COLO668 (cell line): ENCODE data around the gene CHPT1.
"Not testable (repeated sequence)": the region's sequence is repeated elsewhere in the genome, so short reads cannot be mapped to it uniquely, and the experiment has no call there.

Source experiments
- DNase-seq: peaks from one replicate; lab custom pipeline; 2025; ENCODE audit not compliant: unreplicated experiment; lab: John Stamatoyannopoulos, UW

Gene CHPT1

DNA sequence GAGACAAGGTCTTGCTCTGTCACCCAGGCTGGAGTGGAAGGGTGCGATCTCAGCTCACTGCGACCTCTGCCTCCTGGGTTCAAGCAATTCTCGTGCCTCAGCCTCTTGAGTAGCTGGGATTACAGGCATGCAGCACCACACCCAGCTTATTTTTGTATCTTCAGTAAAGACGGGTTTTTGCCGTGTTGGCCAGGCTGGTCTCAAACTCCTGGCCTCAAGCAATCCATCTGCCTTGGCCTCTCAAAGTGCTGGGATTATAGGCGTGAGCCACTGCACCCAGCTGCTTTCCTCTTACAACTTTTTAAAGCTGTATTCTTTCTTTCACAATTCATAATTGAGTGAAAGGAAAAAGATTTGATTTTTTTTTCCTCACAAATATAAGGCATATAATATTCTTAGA lies 15.8 kb upstream of the CHPT1 start:
- DNase-seq = not testable (repeated sequence)

DNA sequence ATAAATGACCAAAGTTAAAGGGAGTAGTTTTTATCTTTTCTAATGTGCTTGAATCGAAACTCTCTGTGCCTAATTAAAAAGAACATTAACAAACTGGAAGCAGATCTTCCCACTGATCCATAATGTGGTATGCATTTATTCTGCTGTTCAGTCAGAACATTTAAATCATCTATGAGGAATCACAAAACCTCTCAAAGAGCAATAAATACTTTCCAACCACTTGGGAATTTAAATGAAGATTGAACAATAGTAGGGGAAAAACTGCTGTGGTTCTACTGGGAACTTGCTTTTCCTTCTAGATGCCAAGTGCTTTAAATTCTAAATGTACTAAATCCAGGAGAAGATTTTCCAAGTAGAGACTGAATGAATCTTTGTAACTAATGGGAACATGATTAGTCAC lies 12.3 kb upstream of the CHPT1 start:
- DNase-seq = no peak

DNA sequence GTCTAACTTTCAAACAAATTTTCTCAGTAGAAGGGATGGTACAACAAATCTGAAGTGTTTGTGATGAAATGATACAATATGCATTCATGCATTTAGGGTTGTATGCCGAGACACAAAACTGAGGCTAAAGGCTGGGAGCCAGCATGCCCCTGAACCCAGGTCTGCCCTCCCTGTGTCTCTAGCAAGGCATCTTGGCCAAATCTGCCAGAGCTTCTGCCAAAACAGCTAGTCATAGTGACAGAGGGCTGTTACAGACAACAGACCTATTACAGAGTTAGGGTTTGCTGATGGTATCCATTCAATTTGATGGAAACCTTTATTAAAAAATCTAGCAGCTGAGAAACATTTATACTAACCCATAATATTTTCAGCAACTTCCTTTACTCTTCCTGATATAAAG lies 11.3 kb upstream of the CHPT1 start:
- DNase-seq = no peak

DNA sequence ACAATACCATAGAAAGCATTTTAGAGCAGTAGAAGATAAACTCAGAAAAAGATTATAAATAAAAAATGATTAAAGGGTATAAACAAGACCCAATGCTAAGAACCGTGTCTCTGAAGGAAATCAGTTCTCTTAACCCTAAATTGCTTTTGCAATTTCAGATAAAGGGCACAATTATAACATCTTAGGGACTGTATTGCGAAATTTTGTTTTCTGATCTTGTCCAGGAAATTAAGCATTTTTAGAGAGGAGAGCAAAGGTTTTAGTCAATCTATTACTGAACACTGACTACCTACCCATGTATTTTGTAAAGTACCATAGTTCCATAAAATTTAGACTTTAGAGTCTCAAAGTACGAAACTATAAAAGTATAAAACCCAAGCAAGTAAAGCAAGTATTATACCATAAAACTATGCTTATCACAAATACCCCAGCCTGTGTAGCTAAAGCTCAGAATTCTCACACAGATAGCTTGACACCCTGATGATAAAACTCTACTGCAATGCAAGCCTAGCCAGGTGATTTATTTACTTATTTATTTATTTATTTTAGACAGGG lies 6.8 kb upstream of the CHPT1 start:
- no peak for DNase-seq

DNA sequence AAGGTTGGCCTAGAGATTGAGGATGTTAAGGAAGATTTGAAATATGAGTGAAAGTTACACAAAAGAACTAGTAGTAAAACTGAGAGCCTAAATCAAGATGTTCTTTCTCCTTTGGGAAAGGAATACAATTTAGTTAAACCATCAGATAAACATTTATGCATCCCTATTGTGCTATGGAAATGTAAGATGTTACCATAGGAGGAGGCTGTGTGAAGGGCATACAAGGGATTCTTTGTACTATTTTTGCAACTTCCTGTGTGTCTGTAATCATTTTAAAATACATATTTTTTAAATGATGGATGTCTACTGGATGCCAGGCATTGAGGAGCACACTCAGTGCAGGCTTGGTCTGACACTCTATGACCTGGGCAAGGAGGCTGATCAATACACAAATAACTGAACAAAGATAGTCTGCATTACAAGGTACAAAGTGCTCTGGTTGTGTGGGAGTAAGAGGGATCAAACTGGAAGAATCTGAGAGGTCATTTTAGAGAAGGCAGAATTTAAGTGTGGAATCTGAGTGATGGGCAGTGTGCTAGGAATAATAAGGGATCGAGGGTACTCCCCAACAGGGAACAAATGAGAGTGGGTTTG lies 5.8 kb upstream of the CHPT1 start:
- no peak for DNase-seq

DNA sequence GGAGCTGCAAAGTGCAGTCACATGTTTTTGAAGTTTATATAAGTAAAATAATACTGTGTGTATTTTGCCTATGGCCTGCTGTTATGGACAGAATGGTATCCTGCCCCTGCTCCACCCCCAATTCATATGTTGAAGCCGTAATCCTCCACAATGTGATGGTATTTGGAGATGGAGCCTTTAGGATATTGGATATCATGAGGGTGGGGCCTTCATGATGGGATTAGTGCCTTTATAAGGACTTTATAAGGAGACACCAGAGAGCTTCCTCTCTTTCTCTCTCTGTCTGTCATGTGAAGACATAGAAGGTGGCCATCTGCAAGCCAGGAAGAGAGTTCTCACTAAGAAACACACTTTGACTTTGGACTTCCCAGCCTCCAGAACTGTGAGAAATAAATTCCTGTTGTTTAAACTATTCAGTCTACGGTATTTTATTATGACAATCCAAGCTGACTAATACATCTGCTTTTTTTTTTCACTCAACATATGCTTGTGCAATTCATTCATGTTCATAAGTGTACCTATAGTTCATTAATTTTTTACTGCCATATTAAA lies 3.1 kb upstream of the CHPT1 start:
- no peak for DNase-seq

DNA sequence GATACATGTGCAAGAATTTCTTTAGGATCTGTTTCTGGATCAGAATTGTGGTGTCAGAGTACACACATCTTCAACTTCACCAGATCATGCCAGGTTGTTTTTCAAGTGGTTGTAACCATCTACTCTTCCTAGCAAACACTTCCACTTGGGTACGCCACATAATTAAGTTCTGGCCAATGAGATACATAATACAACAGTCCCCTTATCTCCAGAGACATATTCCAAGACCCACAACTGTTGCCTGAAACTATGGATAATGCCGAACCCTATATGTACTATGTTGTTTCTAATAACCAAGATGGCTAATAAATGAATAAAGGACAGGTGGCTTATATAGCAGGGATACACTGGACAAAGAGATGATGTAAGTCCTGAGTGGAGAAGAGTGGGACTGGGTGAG lies 2.5 kb upstream of the CHPT1 start:
- DNase-seq = no peak

DNA sequence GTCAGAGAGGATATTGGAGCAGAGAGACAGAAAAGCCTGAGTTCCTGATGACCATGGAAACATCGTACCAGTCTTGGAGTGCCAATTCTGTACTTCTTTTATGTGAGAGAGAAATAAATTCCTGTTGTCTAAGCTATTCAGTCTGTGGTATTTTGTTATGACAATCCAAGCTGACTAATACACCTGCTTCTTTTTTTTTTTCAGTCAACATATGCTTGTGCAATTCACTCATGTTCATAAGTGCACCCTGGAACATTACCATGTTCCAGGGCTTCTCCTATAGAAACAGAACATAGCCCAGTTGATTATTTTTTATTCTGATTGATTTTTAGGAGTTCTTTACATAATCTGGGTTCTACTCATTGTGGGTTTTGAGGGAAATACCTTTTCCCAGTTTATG lies 1.7 kb upstream of the CHPT1 start:
- DNase-seq = no peak

DNA sequence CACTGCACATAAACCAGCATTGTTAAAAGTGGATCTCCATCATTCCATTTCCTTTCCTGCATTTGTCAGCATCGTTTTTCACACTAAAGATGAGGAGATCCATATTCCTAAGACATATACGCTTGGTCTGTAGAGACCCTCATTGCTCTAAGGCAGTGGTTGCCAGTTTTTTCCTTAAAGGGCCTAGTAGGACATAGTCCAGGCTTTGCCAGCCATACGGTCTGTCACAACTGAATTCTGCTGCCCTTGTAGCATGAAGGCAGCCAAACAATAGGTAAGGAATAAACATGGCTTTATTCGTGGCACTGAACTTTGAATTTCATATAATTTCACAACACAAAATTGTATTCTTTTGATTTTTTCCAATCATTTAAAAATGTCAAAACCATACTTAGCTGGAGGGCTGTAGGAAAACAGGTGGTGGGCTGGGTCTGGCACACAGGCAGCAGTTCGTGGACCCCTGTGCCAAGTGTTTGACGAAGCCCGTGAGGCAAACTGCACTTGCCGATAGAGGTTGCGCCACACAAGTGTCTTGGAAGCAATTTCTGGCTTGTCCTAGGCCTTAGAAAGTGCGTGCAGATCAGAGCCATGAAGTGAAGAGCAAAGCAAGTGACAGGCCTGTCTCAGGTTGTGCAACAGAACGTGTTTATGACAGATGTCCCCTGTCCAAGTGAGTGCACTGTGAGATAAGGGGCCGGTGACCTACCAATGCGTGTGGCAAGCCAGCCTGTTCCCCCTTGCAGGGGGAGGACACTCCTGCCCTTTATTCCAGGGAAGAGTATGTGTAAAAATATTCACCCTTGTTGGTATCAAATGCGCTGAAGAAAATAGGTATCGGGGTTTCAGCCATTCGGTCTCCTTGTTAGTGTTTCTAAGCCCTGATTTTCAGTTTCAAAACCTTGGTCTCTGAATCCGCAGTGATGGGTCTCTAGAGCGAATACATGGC lies 916 bp upstream of the CHPT1 start:
- no peak for DNase-seq

DNA sequence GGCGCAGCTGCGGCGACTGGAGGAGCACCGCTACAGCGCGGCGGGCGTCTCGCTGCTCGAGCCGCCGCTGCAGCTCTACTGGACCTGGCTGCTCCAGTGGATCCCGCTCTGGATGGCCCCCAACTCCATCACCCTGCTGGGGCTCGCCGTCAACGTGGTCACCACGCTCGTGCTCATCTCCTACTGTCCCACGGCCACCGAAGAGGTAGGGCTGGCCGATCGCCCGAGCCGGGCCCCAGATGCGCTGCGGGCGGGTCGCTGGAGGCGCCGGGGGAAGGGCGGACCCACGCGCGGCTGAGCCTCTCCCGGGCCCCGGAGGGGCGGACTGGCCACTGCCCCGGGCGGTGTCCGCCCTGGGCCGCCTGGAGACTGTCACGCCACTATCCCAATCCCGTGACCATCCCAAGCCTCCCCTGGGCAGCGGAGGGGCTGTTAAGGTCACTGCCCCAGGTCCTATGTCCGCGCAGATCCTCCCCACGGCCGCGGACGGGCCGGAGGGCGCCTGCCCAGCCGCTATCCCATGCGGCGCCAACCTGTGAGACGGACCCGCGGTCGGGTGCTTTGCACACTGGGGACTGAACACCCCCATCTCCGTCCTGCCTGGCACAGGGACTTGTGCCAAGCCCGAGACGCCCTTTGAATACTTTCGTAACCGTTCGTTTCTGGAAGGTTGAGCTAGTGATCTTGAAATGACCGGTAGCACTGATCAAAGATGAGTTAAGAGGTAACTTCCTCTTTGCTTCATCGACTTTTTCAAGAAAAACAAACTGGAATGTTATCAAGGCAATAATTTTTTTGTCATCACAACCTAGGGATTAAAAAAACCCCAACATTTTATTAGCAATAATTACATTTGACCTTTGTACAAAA lies 725 bp downstream of the CHPT1 start:
- DNase-seq = peak; percentile 74

DNA sequence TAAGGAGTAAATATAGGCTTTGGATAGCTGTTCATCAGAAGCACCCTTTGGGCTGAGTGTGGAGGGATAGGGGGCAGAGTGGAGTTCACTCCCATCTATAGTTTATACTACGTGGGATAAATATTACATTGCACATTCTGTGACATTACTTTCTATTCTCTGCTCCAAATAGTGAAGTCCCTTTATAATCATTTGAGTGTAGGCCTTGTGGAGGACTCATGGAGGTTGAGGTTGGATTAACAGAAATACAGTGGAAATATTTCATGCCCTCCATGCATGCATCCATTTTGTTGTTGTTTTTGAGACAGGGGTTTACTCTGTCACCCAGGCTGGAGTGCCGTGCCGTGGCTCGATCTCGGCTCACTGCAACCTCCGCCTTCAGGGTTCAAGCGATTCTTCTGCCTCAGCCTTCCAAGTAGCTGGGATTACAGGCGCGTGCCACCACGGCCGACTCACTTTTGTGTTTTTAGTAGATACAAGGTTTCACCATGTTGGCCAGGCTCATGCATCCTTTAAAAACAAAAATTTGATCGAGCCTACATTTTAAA lies 1.4 kb downstream of the CHPT1 start:
- DNase-seq = no peak

DNA sequence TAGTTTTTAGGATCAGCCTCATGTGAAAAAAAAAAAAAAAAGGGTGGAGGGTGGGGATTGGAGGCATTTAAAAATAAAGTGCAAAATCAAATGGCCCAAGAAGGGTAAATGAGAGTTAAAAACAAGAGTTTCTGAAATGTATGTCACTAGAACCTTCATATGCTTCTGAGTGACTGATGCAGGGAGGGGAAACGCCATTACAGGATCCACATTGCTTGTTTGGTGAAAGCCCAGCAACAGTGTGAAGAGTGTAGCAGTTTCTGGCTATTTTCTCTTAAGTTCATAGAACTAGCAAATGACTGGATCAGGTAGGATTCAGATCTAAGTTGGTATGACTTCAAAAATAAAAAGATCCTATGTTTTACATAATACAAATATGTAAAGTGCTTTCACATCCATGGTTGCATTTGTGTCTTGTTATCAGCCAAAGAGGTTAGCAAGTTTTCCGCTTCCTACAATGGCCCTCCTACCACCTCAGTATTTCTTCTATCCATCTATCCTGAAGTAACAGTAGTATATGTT lies 2.9 kb downstream of the CHPT1 start:
- no peak for DNase-seq

DNA sequence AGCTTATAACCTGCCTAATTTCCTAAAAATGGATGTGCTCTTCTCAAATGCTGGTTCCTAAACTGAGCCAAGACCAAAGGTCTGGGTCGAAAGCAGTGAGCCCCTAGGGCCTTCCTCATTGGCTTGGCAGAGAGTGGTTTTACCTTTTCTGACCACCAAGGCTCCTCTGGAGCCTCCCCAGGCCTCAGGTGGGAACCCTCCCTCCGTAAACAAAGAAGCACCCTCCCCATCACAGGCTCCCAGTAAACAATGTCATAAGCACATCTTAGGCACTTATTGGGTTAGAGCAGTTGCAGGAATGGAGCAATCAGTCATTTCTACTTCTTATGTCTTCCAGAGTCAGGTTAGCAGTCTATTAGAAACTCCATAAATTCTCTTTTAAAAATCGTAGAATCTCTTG lies 6.0 kb downstream of the CHPT1 start:
- no peak for DNase-seq

DNA sequence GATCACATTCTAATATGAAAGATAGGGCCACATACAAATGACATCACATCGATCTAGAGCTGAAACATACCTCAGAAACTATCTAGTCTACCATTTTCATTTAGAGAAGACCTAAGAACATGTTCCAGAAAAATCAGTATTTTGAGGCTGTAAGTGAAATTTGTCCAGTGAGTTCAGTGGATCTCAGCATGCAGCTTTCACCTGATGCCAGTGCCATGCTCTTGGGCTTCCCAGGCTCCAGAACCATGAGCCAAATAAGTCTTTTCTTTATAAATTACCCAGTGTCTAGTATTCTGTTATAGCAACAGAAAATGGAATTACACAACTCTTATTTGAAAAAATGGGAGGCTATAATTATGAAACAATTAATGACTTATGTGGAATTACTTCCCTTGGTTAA lies 9.0 kb downstream of the CHPT1 start:
- DNase-seq = no peak

DNA sequence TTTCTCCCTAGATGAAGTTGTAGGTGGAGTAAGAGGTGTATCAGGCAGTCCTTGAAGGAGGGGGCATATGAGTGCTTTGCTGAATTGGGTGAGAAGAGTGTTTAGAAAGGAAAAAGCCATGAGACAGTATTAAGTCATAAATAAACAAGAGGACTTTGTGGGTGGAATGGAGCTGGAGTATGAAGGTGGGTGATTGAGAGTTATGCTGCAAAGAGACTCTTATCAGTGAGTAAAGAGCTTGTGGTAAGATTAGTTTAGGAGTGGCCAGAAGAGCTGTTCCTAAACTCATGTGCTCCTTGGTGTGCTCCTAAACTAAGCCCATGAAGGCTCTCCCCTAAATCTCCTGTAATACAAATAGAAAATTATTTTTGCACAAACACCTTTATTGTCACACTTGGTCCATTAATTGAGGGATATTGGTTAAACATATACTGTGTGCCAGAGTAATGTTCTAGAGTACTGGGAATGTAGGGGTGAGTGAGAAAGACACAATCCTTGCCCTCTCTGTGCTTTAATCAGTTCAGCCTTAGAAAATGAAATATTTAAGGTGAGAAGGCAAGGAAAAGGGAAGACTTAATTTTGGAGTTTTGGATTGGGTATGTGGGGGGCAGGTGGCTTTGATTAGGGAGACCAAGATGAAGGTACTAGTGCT lies 9.8 kb downstream of the CHPT1 start:
- no peak for DNase-seq

DNA sequence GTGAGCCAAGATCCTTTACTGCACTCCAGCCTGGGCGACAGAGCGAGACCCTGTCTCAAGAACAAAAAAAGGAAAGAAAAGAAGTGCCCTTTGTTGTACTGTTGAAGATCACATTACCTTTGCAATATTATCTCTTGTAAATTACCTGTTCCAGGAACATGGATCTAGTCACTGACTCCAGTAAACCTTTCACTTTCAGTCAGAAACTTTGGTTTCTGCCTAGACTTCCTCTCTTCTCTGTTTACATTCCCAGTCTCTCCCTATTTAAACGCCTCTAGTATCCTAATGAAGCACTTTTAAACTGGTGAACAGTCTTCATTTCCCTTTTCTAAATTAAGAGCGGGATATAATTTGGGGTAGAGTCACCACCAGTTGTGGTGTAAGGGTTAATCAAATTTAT lies 12.8 kb downstream of the CHPT1 start:
- no peak for DNase-seq

DNA sequence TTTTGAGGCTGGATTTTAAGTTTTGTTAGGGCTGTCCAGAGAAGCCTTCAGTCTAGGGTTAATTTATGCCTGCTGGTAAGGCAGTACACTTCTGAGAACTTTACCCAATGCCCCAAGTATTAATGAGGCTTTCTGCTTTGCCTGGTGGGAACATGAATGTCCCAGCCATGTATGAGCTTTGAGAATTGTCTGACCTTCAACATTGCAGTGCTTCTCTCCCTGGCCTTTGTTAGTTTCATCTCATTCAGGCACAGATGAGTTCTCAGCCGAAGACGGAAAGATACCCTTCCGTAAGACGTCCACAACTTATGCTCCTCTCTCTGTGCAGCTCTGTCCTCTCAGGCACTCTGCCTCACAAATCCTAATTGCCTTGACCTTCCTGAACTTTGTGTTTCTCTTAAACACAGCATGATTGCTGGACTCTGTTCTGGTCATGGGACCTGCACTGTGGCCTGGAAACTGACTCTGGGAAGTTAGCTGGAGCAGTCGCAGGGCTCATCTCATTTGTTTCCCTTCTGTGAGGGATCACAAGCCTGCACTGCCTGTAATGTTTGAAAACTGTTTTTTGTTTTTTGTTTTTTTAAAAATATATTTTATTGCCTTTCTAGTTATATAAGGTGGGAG lies 15.7 kb downstream of the CHPT1 start:
- no peak for DNase-seq

DNA sequence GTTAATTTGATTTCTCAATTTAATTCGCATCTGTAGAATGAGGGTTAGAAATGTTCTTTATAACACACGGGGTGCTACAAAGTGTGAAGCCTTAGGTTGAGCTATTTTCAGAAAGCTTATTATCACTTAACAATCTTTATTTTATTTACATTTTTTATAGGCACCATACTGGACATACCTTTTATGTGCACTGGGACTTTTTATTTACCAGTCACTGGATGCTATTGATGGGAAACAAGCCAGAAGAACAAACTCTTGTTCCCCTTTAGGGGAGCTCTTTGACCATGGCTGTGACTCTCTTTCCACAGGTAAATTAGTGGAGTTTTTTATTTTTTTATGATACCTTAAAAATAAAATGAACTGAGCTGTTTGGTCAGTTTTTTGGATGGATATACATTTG lies 16.5 kb downstream of the CHPT1 start:
- no peak for DNase-seq

DNA sequence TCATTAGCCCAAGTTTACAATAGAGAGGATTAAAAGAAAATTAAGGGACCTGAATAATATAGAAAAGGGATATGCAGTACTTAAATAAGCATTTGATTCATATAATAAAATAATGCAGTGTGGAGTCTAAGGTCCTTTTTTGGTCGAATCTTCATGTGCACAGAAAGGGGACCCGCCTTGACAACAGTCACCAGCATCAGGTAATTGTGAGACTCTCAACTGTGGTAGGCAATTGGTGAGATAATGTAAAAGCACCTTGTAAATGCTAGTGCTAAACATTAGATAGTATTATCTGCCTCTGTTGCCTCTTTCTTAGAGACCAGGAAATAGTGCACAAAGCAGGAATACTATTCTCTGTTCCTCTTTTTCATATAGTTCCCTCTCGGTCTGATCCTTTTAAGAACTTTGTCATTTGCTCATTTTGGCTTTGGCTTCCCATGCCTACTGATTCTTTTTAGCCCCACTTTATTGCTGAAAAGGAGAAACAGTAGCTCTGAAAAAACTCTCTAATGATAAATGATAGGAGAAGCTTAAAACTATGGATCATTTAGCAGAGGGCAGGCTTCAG lies 17.5 kb downstream of the CHPT1 start:
- DNase-seq = no peak
